SIG-M5 (cell line): ENCODE results near the gene KDM7A.

Experiments
- DNase-seq: peaks from one replicate; lab custom pipeline; 2025; lab: John Stamatoyannopoulos, UW

The KDM7A gene

DNA sequence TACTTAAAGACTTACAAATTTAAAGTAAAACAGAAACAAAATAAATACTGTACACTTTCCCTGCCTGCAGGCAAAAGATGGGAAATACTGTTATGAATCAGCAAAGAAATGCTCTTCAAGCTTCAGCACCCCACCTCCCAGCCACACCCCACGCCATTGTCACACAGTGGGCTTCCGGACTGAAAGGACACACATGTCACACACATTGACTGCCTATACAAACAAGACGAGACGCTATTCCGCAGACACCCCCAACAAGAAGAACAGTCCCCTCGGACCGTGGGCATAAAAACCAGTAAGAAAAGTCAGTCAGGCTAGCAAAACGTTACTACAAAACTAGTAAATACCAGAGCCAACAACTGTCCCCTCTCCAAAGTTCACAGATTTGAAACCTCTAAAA is 91.8 kb downstream of the KDM7A start:
- DNase-seq: no peak

- DNase-seq: no peak
These were observed 92.6 kb downstream of the KDM7A start for GRCh38 chr7:140084142-140084655.

- no peak for DNase-seq
These were observed 94.0 kb downstream of the KDM7A start for GRCh38 chr7:140082770-140083169.

DNA sequence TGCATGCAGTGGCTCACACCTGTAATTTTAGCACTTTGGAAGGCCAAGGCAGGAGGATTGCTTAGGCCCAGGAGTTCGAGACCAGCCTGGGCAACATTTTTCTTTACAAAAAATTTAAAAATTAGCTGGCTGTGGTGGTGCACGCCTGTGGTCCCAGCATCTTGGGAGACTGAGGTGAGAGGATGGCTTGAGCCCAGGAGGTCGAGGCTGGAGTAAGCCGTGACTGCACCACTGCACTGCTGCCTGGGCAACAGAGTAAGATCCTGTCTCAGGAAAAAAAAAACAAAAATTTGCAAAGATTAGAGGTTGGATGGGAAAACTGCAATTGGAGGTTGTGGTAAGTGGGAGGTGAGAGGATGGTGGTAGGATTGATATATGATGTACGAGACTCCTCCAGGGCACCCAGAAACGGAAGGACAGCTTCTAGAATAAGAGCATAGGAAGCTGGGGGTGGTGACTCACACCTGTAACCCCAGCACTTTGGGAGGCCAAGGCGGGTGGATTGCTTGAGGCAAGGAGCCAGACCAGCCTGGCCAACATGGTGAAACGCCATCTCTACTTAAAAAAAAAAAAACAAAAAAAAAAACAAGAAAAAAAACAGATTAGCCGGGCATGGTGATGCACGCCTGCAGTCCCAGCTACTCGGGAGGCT is 94.9 kb downstream of the KDM7A start:
- DNase-seq: no peak

DNA sequence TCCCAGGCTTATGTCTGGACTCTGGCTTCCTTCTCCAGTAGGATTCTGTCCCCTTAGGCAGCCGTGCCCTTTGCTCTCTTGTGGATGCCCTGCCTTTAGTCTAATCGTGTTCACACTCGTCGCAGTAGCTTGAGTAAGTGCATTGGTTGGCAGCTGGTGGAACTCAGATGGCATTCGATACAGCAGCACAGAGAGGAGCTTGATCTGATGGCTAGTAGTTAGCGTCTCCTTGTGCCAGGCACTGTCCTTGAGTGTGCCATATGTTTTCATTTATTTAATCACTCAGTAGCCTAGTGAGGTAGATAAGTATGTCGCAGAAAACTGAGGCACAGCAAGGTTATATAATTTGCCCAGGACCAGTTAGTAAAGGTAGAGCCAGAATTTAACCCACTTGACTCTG is 95.9 kb downstream of the KDM7A start:
- no peak for DNase-seq

GRCh38 chr7:140079121-140079536 is 97.7 kb downstream of the KDM7A start:
- DNase-seq: no peak

GRCh38 chr7:140078392-140078791 is 98.4 kb downstream of the KDM7A start:
- DNase-seq: no peak

GRCh38 chr7:140074780-140075179 is 102.0 kb downstream of the KDM7A start:
- DNase-seq: no peak

DNA sequence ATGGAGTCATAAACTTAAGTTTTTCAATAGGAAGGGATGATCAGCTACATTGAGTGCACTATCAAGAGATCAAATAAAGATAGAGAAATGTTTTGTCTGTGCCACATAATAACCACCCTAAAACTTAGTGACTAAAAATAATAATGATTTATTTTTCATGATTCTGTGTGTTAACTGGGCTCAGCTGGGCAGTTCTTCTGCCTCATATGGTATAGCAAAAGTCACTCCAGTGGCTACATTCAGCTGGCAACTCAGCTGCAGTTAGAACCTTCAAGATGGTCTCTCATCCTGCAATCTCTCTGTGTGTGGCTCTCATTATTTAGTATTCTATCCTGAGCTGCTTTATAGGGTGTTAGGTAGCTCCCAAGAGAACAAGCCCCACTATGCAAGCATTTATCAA is 106.2 kb downstream of the KDM7A start:
- no peak for DNase-seq

GRCh38 chr7:140069298-140069949 is 107.4 kb downstream of the KDM7A start:
- no peak for DNase-seq

DNA sequence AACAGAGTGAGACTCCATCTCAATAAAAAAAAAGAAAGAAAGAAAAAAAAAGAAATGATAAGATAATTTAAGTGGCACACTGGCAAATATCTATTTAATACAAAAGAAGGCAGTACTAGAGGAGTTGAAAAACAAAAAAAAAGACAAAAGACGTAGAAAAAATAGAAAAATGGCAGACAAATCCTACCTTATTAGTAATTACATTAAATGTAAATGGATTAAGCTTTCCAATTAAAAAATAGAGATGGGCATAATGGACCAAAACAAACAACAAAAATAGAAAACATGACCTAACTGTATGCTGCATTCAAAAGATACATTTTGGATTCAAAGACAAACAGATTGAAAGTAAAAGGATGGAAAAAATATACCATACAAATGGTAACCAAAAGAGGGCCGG is 108.8 kb downstream of the KDM7A start:
- no peak for DNase-seq

GRCh38 chr7:140067052-140067451 is 109.7 kb downstream of the KDM7A start:
- DNase-seq: no peak

- no peak for DNase-seq
These were observed 114.1 kb downstream of the KDM7A start, which contains the start of gene PARP12 for GRCh38 chr7:140062528-140063299. Gene PARP12 (minus strand): TSS chr7:140062951. CDS start chr7:140062847, 104 bp downstream.

DNA sequence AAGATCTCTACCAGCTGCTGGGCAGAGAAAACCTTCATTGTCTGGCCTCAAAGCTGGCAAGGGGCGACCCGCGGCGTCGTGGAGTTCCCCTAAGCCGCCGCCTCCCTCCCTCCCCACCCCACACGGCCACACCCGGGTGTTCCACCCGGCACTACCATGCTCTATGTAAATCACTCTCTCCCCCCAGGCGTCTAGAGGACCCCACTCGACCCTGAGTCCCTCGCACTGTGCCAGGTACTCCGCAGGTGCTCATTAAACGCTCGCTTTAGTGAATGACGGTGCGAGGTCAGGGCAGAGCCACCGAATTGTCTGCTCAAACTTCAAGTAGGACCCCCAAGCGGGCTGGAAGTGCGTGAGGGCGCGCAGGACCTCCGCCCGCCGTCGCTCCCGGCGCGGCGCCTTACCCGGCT is 114.7 kb downstream of the KDM7A start:
- DNase-seq: no peak

DNA sequence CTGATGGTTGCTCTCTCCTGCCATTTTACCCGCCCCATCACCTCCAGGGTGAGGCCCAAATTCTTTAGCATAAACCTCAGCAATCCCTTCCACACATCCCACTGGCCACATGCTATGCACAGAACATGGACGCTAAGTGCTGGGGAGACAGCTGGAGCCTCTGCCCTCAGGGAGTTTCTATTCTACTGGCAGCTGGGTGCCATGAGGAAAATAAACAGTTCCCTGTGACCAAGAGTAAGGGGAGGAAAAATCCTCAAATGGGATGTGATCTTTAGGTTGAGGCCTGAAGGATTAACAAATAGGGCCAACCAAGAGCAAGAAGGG is 115.2 kb downstream of the KDM7A start:
- DNase-seq: no peak

DNA sequence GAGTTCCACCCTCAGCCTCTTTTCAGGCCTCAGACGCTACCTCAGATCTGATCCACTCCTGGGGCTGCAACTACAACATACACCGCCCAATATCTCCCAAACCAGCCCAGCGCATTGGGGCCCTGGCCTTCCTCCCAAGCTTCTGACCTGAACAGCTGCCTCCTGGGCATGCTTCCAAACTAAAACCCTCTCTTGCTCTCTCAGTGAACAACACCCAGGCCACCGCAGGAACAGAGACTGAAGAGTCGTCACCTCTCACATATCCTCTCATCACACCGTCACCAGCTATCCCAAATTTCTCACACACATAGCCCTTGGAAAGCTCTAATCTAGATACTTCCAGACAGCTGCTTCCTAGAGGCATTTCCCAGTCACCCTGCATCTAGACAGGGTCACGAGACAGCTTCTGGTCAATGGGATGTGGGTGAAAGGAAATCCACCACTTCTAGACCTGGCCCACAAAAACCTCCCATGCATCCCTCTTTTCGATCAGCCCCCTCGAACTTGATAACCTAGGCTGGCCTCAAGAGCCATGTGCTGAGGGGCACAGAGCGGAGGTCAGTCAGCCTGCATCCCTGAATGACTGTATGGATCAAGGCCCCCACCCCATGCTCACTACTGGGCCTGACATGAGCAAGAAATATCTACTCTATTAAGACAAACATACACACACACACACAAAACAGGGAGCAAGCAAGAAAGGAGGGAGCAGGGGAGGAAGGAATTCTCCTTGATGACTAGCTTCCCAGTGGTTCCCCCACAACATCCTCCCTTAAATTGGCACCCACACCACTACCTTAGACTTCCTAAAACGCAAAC is 115.8 kb downstream of the KDM7A start:
- DNase-seq: no peak

DNA sequence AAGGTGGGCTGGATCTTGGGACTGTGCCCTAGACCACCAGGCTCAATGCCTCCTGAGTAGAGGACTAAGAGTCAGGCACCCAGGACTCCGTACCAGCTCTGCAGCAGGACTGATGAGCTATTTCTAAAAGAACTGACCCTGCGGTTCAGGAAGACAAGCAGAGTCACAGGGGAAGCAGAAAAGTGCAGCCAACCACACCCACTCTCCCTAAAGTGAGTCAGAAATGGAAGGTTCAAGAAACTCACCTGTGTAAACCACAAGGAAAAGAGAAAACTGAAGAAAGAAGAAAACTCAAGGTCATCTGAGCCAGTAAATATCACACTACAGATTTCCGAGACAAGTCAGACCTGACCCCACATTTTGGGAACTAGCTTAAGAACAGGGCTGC is 116.5 kb downstream of the KDM7A start:
- DNase-seq: no peak

DNA sequence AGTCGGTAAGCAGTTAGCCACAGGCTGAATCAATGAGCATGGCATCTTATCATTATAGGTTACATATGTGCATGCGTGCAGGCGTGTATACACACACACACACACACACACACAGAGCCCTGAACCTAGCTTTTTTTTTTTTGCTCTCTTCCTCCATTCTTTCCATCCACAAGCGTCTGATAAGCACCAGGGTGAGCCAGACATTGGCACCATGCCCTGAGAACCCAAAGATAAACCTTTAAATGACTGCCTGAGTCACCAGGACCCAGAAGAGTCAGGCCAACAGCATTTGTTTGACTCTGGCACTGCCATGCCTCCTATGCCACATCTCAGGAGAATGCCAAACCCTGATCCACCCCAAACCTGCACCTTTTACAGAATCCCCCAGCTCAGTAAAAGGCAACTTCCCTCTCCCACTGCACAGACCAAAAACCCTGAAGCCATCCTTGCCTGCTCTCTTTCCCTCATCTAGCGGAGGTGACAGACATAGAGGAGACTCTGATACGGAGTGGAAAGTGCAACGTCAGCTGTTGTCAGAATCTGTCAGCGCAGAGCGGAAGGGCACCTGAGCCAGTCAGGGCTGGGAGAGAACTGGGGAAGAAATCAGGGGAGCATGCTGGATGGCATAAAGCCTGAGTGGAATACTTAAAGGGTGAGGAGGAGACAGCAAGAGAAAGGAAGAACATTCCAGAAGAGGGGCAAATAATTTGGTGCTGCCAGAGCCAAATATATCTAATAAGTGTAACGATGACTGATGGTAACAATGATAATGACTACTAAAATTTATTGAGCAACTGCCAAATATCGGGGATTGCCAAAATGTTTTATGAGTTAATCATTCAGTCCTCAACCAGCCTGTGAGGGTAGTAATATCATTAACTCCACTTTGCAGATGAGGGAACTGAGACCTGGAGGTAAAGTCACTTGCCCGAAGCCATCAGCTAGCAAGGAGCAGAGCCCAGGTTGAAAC is 117.2 kb downstream of the KDM7A start:
- DNase-seq: no peak

GRCh38 chr7:140058517-140058916 is 118.3 kb downstream of the KDM7A start:
- DNase-seq: no peak

GRCh38 chr7:140057143-140057535 is 119.6 kb downstream of the KDM7A start:
- DNase-seq: no peak
